Gastroesophageal sphincter (tissue), 3 donors: ENCODE results near the gene STX1B.

Experiments
- CTCF ChIP-seq, 4 experiments: fragments of 200-600 bp in 2 of 4; fragments of 450-650 bp in 2 of 4; sonication (generic) in 1 of 4; IDR thresholded peaks; one replicate each; pipeline ENCODE4 v1.5.1; 2017 to 2019; ENCODE audit warnings: antibody characterized with exemption in 4 of 4, mild to moderate bottlenecking in 2 of 4, moderate library complexity in 2 of 4
- EP300 ChIP-seq: sonication (generic); formaldehyde crosslinking; IDR thresholded peaks from one replicate; pipeline ENCODE4 v1.6.1; 2017; ENCODE audit warnings: antibody characterized with exemption, mild to moderate bottlenecking
- POLR2A ChIP-seq, 2 donors: fragments of 450-650 bp; IDR thresholded peaks; one replicate each; pipeline ENCODE4 v1.6.1; 2017; ENCODE audit warnings: antibody characterized with exemption in 2 of 2, mild to moderate bottlenecking in 2 of 2, moderate library complexity in 1 of 2
- POLR2AphosphoS5 ChIP-seq: sonication (generic); formaldehyde crosslinking; IDR thresholded peaks from one replicate; pipeline ENCODE4 v1.6.1; 2017; ENCODE audit warnings: antibody characterized with exemption

- TF ChIP-seq POLR2AphosphoS5 = no peak
- peak in 2 of 4 experiments; percentile 24 to 31 for TF ChIP-seq CTCF (IDR thresholded peaks at IDR 0.05)
- no peak for TF ChIP-seq POLR2A (IDR thresholded peaks at IDR 0.05)
- no peak for TF ChIP-seq EP300
Measured at GRCh38 chr16:30956601-30957455, 53.6 kb downstream of the STX1B start.
